ENCODE data around the gene RPS6KA2.

RPS6KA2 gene

GRCh38 chr6:166618251-166618650, 8.8 kb downstream of the RPS6KA2 start:
- in situ Hi-C loops (cut with MboI; ENCODE audit: low pct_unique_long_range_greater_than_20kb, low sequenced_read_pairs, unreplicated experiment), result no loop called here

DNA sequence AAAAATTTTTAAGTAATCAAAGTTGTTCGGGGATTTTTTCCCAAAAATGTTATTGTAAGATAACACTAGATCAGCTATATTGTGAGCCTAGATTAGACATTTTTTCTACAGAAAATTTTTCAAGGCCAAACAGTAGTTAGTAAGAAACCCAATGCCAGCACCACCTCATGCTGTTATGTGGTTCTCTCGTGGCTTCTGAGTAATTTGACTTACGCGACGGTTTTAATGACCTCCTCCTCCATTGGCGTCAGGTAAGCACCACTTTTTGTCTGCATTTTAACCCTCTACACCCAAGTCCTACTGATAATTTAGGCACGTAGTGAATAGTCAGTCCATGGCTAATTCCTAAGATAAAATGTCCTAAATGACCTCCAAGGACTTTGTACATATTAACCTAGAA, 9.7 kb downstream of the RPS6KA2 start:
- in situ Hi-C loops (cut with MboI; ENCODE audit: low pct_unique_long_range_greater_than_20kb, low sequenced_read_pairs, unreplicated experiment), result no loop called here
- DNase-seq (ENCODE audit: low spot score), result no peak
- TF ChIP-seq, protein P1, sequence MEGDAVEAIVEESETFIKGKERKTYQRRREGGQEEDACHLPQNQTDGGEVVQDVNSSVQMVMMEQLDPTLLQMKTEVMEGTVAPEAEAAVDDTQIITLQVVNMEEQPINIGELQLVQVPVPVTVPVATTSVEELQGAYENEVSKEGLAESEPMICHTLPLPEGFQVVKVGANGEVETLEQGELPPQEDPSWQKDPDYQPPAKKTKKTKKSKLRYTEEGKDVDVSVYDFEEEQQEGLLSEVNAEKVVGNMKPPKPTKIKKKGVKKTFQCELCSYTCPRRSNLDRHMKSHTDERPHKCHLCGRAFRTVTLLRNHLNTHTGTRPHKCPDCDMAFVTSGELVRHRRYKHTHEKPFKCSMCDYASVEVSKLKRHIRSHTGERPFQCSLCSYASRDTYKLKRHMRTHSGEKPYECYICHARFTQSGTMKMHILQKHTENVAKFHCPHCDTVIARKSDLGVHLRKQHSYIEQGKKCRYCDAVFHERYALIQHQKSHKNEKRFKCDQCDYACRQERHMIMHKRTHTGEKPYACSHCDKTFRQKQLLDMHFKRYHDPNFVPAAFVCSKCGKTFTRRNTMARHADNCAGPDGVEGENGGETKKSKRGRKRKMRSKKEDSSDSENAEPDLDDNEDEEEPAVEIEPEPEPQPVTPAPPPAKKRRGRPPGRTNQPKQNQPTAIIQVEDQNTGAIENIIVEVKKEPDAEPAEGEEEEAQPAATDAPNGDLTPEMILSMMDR (IDR thresholded peaks at IDR 0.05; ENCODE audit: extremely low read depth, insufficient read depth, missing control alignments), result no peak

More at GRCh38 chr6:166618251-166618650, 8.8 kb downstream of the RPS6KA2 start:
- TF ChIP-seq, protein P1 (IDR thresholded peaks at IDR 0.05; ENCODE audit: extremely low read depth, insufficient read depth, missing control alignments), result no peak
- DNase-seq (ENCODE audit: low spot score), result no peak

DNA sequence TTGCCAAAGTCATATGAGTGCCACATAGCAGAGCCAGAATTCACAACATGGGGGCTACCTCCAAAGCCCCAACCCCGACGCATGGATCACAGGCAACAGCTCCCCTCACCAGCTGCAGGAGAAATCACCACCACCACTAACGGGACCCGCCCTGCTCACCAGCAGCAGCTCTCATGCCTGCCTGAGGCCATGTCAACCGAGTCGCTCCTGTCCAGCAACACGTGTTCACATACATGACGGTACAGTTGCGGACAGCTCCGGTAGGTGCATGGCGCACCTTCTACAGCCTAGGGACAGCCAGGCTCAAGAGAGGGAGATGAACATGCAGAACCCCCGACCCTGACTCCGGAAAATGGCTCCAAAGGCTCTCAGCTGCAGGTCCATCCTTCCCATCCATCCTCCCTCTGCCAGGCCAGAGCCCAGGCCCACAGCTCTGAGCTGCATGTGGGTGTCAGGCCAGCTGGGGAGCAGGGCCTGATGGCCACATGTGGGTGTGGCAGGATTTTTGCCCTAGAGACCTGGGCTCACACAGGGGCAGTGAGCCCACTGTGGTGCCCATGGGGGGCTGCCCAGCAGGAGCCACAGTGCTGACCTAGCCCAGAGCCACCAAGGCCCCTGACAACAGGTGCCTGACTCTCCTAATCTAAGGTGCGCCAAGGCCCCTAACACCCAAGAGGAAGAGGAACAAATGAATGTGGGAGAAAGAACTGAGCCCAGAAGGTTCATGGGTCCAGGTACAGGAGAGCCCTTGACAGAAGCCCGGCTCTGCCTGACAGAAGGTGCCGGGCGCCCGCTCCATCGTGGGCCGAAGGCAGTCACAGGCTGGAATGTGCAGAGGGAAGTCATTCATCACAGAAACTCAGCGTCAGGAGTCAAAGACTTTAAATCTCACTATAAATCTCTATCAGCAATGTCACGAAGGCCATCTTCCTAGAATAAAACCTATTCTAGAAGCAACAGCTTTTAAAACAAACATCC, 10.5 kb downstream of the RPS6KA2 start:
- in situ Hi-C loops (cut with MboI; ENCODE audit: low pct_unique_long_range_greater_than_20kb, low sequenced_read_pairs, unreplicated experiment), result no loop called here
- TF ChIP-seq, protein P1 (IDR thresholded peaks at IDR 0.05; ENCODE audit: extremely low read depth, insufficient read depth, missing control alignments), result no peak
- no peak for DNase-seq (ENCODE audit: low spot score)

GRCh38 chr6:166615059-166615770, 11.8 kb downstream of the RPS6KA2 start:
- DNase-seq (ENCODE audit: low spot score), result no peak
- in situ Hi-C loops (cut with MboI; ENCODE audit: low pct_unique_long_range_greater_than_20kb, low sequenced_read_pairs, unreplicated experiment), result no loop called here
- TF ChIP-seq, protein P1 (IDR thresholded peaks at IDR 0.05; ENCODE audit: extremely low read depth, insufficient read depth, missing control alignments), result no peak

DNA sequence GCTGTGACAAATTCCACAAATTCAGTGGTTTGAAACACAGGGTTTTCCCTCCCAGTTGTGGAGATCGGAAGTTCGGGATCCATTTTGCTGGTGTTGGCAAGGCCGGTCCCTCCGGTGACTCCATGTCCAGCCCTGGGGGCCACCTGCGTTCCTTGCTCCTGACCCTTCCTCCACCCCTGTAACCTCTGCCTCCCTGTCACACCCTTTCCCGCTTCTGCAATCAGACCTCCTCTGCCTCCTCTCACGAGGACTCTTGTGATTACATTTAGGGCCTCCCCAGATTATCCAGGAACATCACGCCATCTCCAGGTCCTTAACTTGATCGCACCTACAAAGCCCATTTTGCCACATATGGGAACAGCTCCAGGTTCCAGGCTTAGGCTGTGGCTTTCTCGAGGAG, 12.5 kb downstream of the RPS6KA2 start:
- DNase-seq (ENCODE audit: low spot score), result no peak
- TF ChIP-seq, protein P1 (IDR thresholded peaks at IDR 0.05; ENCODE audit: extremely low read depth, insufficient read depth, missing control alignments), result no peak
- in situ Hi-C loops (cut with MboI; ENCODE audit: low pct_unique_long_range_greater_than_20kb, low sequenced_read_pairs, unreplicated experiment), result no loop called here

GRCh38 chr6:166614171-166614583, 12.9 kb downstream of the RPS6KA2 start:
- TF ChIP-seq, protein P1 (IDR thresholded peaks at IDR 0.05; ENCODE audit: extremely low read depth, insufficient read depth, missing control alignments), result no peak
- in situ Hi-C loops (cut with MboI; ENCODE audit: low pct_unique_long_range_greater_than_20kb, low sequenced_read_pairs, unreplicated experiment), result no loop called here
- no peak for DNase-seq (ENCODE audit: low spot score)

All from GM13977 (cell line).